Endothelial cell of umbilical vein (primary cell): ENCODE results near the gene MTIF3. TPM values are rescaled to one million over a fixed set of nuclear protein-coding genes. Genes with fewer than 3 reads are reported as not detected.

Experiments
- BruUV-seq: library from RNA; stranded (reverse); fragments of 400-500 nt; replicated peaks from 2 replicates; lab custom pipeline; 2021; lab: Mats Ljungman, UMichigan
- CTCF ChIA-PET: fragments of 300-600, 350-600 bp; sonication (Branson Sonifier 250); formaldehyde crosslinking; loops from one replicate; lab custom pipeline; 2021; ENCODE audit warnings: antibody characterized with exemption, inconsistent platforms; lab: Charles Lee
- POLR2A ChIA-PET: fragments of 300-600, 350-600 bp; sonication (Branson Sonifier 250); formaldehyde crosslinking; loops from one replicate; lab custom pipeline; 2021; ENCODE audit warnings: antibody characterized with exemption, inconsistent platforms; lab: Charles Lee
- DNase-seq: peaks from one replicate; pipeline ENCODE4 v3.0.0-alpha.2; 2011; ENCODE audit warnings: low read depth, low spot score
- FAIRE-seq: peaks from 2 replicates; lab custom pipeline; 2011; peaks lifted over from hg19 to GRCh38; lab: Jason Lieb, UNC
- H2AFZ ChIP-seq: 2 replicates; pipeline ENCODE4 v1.6.0; 2012; ENCODE audit warnings: low read depth, low read length, control low read depth, inconsistent platforms
- H3K27ac ChIP-seq: 2 replicates; pipeline ENCODE4 v1.5.1; 2011; ENCODE audit warnings: low read depth, mild to moderate bottlenecking, control low read depth, low read length, moderate library complexity; ENCODE audit not compliant: insufficient read depth
- H3K27me3 ChIP-seq, 2 experiments: 2 replicates each; pipeline versions ENCODE4 v1.6.0 to v1.6.1; 2011; ENCODE audit warnings: low read length in 2 of 2, mixed read lengths in 1 of 2; ENCODE audit not compliant: control insufficient read depth in 2 of 2, insufficient read depth in 2 of 2
- H3K36me3 ChIP-seq, 2 experiments: 2 replicates in 1 of 2; 3 replicates in 1 of 2; pipeline ENCODE4 v1.5.1; 2011; ENCODE audit warnings: low read length in 2 of 2, mild to moderate bottlenecking in 1 of 2, moderate library complexity in 1 of 2; ENCODE audit not compliant: control insufficient read depth in 2 of 2, insufficient read depth in 2 of 2; ENCODE audit errors: extremely low read depth in 1 of 2
- H3K4me1 ChIP-seq: 3 replicates; pipeline ENCODE4 v1.5.1; 2011; ENCODE audit warnings: mild to moderate bottlenecking, low read length; ENCODE audit not compliant: control insufficient read depth, insufficient read depth; ENCODE audit errors: extremely low read depth
- H3K4me2 ChIP-seq: 2 replicates; pipeline ENCODE4 v1.6.1; 2011; ENCODE audit warnings: low read length, control low read depth, mixed read lengths; ENCODE audit not compliant: insufficient read depth
- H3K4me3 ChIP-seq, 3 experiments: fragments of 200-600 bp in 1 of 3; sonication (generic), shearing (Covaris generic) in 1 of 3; replicated peaks in 1 of 3; 2 replicates each; pipeline ENCODE4 v1.5.1; 2011 to 2016; ENCODE audit warnings: control low read depth in 3 of 3, low read length in 3 of 3, mild to moderate bottlenecking in 2 of 3, inconsistent platforms in 1 of 3, low read depth in 1 of 3, moderate library complexity in 1 of 3; ENCODE audit not compliant: insufficient read depth in 1 of 3
- H3K79me2 ChIP-seq: 2 replicates; pipeline ENCODE4 v1.6.0; 2012; ENCODE audit warnings: low read length, inconsistent platforms; ENCODE audit not compliant: control insufficient read depth, insufficient read depth
- H3K9ac ChIP-seq: replicated peaks from 2 replicates; pipeline ENCODE3; 2011; ENCODE audit warnings: low read length, control low read depth; ENCODE audit not compliant: insufficient read depth; ENCODE audit errors: extremely low read depth
- H3K9me1 ChIP-seq: replicated peaks from 3 replicates; pipeline ENCODE4 v1.6.0; 2011; ENCODE audit warnings: mild to moderate bottlenecking, low read length; ENCODE audit not compliant: control insufficient read depth, insufficient read depth; ENCODE audit errors: extremely low read depth
- H3K9me3 ChIP-seq: replicated peaks from 2 replicates; pipeline ENCODE4 v1.5.1; 2012; ENCODE audit warnings: low read length, inconsistent platforms; ENCODE audit not compliant: control insufficient read depth, insufficient read depth
- H4K20me1 ChIP-seq: replicated peaks from 2 replicates; pipeline ENCODE3; 2011; ENCODE audit warnings: mild to moderate bottlenecking, low read length; ENCODE audit not compliant: control insufficient read depth, insufficient read depth; ENCODE audit errors: extremely low read depth
- EZH2 ChIP-seq: IDR thresholded peaks from 2 replicates; pipeline ENCODE4 v1.6.1; 2012; ENCODE audit warnings: borderline replicate concordance, low read depth, mild to moderate bottlenecking, moderate library complexity, low read length, inconsistent platforms; ENCODE audit not compliant: severe bottlenecking
- FOS ChIP-seq: IDR thresholded peaks from 2 replicates; pipeline ENCODE4 v1.6.1; 2011; ENCODE audit warnings: mild to moderate bottlenecking, low read length, moderate library complexity, borderline replicate concordance; ENCODE audit not compliant: insufficient read depth
- GATA2 ChIP-seq: IDR thresholded peaks from 2 replicates; pipeline ENCODE4 v1.7.0; 2011; ENCODE audit warnings: low read depth, mild to moderate bottlenecking, moderate library complexity, mixed read lengths, low read length; ENCODE audit not compliant: insufficient read length, insufficient read depth
- JUN ChIP-seq: IDR thresholded peaks from 2 replicates; pipeline ENCODE4 v1.6.1; 2011; ENCODE audit warnings: borderline replicate concordance, low read depth; ENCODE audit not compliant: insufficient read length, insufficient read depth
- MYC ChIP-seq: IDR thresholded peaks from one replicate; pipeline ENCODE4 v1.6.1; 2011; ENCODE audit warnings: mild to moderate bottlenecking, low read depth, low read length
- POLR2A ChIP-seq: IDR thresholded peaks from 2 replicates; pipeline ENCODE4 v1.6.1; 2012; ENCODE audit warnings: low read depth, mild to moderate bottlenecking, control low read depth, low read length
- POLR2AphosphoS5 ChIP-seq: IDR thresholded peaks from 2 replicates; pipeline ENCODE4 v1.6.1; 2012; ENCODE audit warnings: low read depth, mild to moderate bottlenecking, control low read depth, low read length, moderate library complexity; ENCODE audit not compliant: insufficient read depth
- dilution Hi-C: fragments of 300-500 bp; cut with MboI; formaldehyde crosslinking; loops from one replicate; pipeline ENCODE4 v1.15.0; 2019; ENCODE audit warnings: low sequenced_read_pairs; ENCODE audit not compliant: extremely low pct_ligation_motif_present
- intact Hi-C: fragments of 100-400 bp; cut with micrococcal nuclease; formaldehyde crosslinking; loops from one replicate; pipeline ENCODE4 v1.10.0; 2022
- polyA plus RNA-seq, 4 experiments: library from polyadenylated mRNA; depleted of rRNA in 3 of 4; stranded (reverse) in 3 of 4; unstranded in 1 of 4; fragments of >200 nt; gene quantifications; 2 replicates each; pipeline versions ENCODE4 v1.2.1 to v1.2.3, GENCODE V29; 2011 to 2012; ENCODE audit warnings: missing spikeins in 1 of 4
- total RNA-seq: library from RNA; stranded (reverse); gene quantifications from 2 replicates; pipeline ENCODE4 v1.2.3, GENCODE V29; 2021
- TF ChIP-seq, protein P1 (sequence below), 2 donors: IDR thresholded peaks; 1 replicate in 1 of 2; 2 replicates in 1 of 2; pipeline ENCODE4 v1.5.1; 2011; ENCODE audit warnings: low read length in 2 of 2, mild to moderate bottlenecking in 2 of 2, moderate library complexity in 2 of 2, control low read depth in 1 of 2, inconsistent platforms in 1 of 2, low read depth in 1 of 2; ENCODE audit not compliant: insufficient read depth in 1 of 2; ENCODE audit errors: extremely low read depth in 1 of 2
- TF ChIP-seq, protein P2 (sequence below): IDR thresholded peaks from 2 replicates; pipeline ENCODE4 v1.6.1; 2011; ENCODE audit not compliant: insufficient read depth, insufficient read length

Gene MTIF3
- total and polyA plus RNA-seq, 2 donors (not counting 3 experiments of a cell fraction or from before 2014, with no cell fraction given), result 23.5 to 37.5 TPM

DNA sequence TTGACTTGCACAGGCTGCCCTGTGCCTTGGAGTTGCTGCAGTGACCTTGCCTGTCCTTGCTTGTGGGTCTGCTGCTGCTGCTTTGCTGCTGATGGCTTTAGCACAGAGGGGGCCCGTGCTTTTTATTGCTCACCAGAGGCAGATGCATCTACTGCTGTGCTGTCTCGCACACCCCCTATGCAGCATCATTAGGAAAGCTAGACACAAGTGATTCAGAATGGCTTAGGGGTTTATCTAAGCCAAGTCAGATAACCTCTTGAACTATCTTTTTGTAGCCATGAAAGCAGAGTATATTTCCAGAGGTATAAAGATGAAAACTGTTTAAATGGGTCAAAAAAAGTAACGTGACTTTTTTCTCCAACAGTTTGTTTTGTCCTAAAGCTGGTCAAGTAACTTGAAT, 18.2 kb downstream of the MTIF3 start:
- Histone ChIP-seq H3K9ac (no peak overlapping the region), H3K27me3 (no peaks in the 10 kb centered on the region), H4K20me1 (no peaks in the 10 kb centered on the region), H3K4me3 (no peak overlapping the region), H3K79me2 (peaks cover under 1% of the 10 kb centered on the region), H3K27ac (no peak overlapping the region), H3K4me1 (no peaks in the 10 kb centered on the region), H2AFZ (no peak overlapping the region), H3K4me2 (no peak overlapping the region), H3K9me1 (no peaks in the 10 kb centered on the region), H3K9me3 (no peaks in the 10 kb centered on the region), H3K36me3 (peaks cover 11 to 34% of the 10 kb centered on the region in 2 experiments)
- DNase-seq (no peak), FAIRE-seq (no peak)
- ChIA-PET CTCF (no interaction called here), POLR2A (no interaction called here)
- TF ChIP-seq MYC (no peak), POLR2A (no peak), GATA2 (no peak), POLR2AphosphoS5 (no peak), JUN (no peak), EZH2 (no peak), FOS (no peak)
- TF ChIP-seq, protein P1, sequence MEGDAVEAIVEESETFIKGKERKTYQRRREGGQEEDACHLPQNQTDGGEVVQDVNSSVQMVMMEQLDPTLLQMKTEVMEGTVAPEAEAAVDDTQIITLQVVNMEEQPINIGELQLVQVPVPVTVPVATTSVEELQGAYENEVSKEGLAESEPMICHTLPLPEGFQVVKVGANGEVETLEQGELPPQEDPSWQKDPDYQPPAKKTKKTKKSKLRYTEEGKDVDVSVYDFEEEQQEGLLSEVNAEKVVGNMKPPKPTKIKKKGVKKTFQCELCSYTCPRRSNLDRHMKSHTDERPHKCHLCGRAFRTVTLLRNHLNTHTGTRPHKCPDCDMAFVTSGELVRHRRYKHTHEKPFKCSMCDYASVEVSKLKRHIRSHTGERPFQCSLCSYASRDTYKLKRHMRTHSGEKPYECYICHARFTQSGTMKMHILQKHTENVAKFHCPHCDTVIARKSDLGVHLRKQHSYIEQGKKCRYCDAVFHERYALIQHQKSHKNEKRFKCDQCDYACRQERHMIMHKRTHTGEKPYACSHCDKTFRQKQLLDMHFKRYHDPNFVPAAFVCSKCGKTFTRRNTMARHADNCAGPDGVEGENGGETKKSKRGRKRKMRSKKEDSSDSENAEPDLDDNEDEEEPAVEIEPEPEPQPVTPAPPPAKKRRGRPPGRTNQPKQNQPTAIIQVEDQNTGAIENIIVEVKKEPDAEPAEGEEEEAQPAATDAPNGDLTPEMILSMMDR (IDR thresholded peaks at IDR 0.05; ENCODE audit: extremely low read depth in 1 of 2, insufficient read depth in 1 of 2, low read depth in 1 of 2, low read length in 2 of 2), result no peak
- TF ChIP-seq, protein P2, sequence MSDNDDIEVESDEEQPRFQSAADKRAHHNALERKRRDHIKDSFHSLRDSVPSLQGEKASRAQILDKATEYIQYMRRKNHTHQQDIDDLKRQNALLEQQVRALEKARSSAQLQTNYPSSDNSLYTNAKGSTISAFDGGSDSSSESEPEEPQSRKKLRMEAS, result no peak
- intact Hi-C loops, result no loop called here
- no TSS peak for BruUV-seq
- dilution Hi-C loops, result no loop called here
